GM12878 (cell line): Measurements from ENCODE around the gene CYP3A7. TPM values are rescaled to one million over a fixed set of nuclear protein-coding genes. Genes with fewer than 3 reads are reported as not detected.

Experiments
- ATAC-seq: fragments of 200-7000 bp; cut with Tn5 transposase; 3 replicates; pipeline ENCODE4 v1.9.1; 2020; ENCODE audit warnings: mild to moderate bottlenecking, moderate library complexity
- BruUV-seq: library from RNA; stranded (reverse); fragments of 400-500 nt; replicated peaks from 2 replicates; lab custom pipeline; 2021; lab: Mats Ljungman, UMichigan
- CTCF ChIA-PET: fragments of 300-600 bp; sonication (Branson Sonifier 250); formaldehyde crosslinking; extraction: SDS; loops from one replicate; lab custom pipeline; 2021; ENCODE audit warnings: inconsistent platforms; lab: Yijun Ruan, JAX
- POLR2A ChIA-PET: fragments of 350-600 bp; formaldehyde crosslinking; extraction: SDS; loops from one replicate; lab custom pipeline; 2021; ENCODE audit warnings: inconsistent platforms; lab: Charles Lee
- RAD21 ChIA-PET: fragments of 300-600 bp; sonication (Branson Sonifier 250); formaldehyde crosslinking; loops from one replicate; lab custom pipeline; 2023; ENCODE audit warnings: antibody characterized with exemption; ENCODE audit not compliant: unreplicated experiment; lab: Charles Lee
- SMC1A ChIA-PET: fragments of 300-600 bp; sonication (Branson Sonifier 250); formaldehyde crosslinking; loops from one replicate; lab custom pipeline; 2023; ENCODE audit not compliant: unreplicated experiment, uncharacterized antibody; lab: Charles Lee
- DNase-seq: peaks from one replicate; pipeline ENCODE4 v3.0.0-alpha.2; 2011; ENCODE audit warnings: low read depth, low spot score
- FAIRE-seq: peaks from 3 replicates; lab custom pipeline; 2011; peaks lifted over from hg19 to GRCh38; lab: Jason Lieb, UNC
- H2AFZ ChIP-seq: 2 replicates; pipeline ENCODE4 v1.6.0; 2011; ENCODE audit warnings: low read depth, low read length, control low read depth; ENCODE audit not compliant: control insufficient read depth
- H3K27ac ChIP-seq: 2 replicates; pipeline ENCODE4 v1.5.1; 2011; ENCODE audit warnings: control low read depth; ENCODE audit not compliant: control insufficient read depth, insufficient read depth
- H3K27me3 ChIP-seq, 2 experiments: replicated peaks in 1 of 2; 2 replicates each; pipeline versions ENCODE4 v1.6.0 to v1.6.1; 2011; ENCODE audit warnings: low read length in 1 of 2; ENCODE audit not compliant: control insufficient read depth in 2 of 2, insufficient read depth in 2 of 2
- H3K36me3 ChIP-seq, 2 experiments: 2 replicates each; pipeline ENCODE4 v1.5.1; 2011; ENCODE audit warnings: low read length in 1 of 2; ENCODE audit not compliant: control insufficient read depth in 2 of 2, insufficient read depth in 2 of 2
- H3K4me1 ChIP-seq: 2 replicates; pipeline ENCODE4 v1.6.1; 2011; ENCODE audit warnings: mild to moderate bottlenecking, low read length, moderate library complexity, mixed read lengths; ENCODE audit not compliant: control insufficient read depth, insufficient read depth
- H3K4me2 ChIP-seq: 2 replicates; pipeline ENCODE4 v1.6.0; 2011; ENCODE audit warnings: control low read depth; ENCODE audit not compliant: control insufficient read depth, insufficient read depth
- H3K4me3 ChIP-seq: fragments of 200-600 bp; sonication (generic); 2 replicates; pipeline ENCODE4 v1.5.1; 2016
- H3K79me2 ChIP-seq: 2 replicates; pipeline ENCODE4 v1.6.0; 2011; ENCODE audit warnings: low read length; ENCODE audit not compliant: control insufficient read depth, insufficient read depth
- H3K9ac ChIP-seq: 2 replicates; pipeline ENCODE4 v1.8.0; 2011; ENCODE audit warnings: low read length, control low read depth, mixed read lengths; ENCODE audit not compliant: control insufficient read depth, insufficient read depth
- H3K9me3 ChIP-seq: replicated peaks from 3 replicates; pipeline ENCODE4 v1.5.1; 2011; ENCODE audit warnings: mild to moderate bottlenecking, low read length; ENCODE audit not compliant: control insufficient read depth, insufficient read depth
- H4K20me1 ChIP-seq: 2 replicates; pipeline ENCODE4 v1.6.0; 2011; ENCODE audit not compliant: control insufficient read depth, insufficient read depth
- CREB1 ChIP-seq: IDR thresholded peaks from 2 replicates; pipeline ENCODE4 v1.6.1; 2012; ENCODE audit warnings: low read depth, mild to moderate bottlenecking, inconsistent platforms
- E2F4 ChIP-seq: IDR thresholded peaks from 2 replicates; pipeline ENCODE4 v1.6.1; 2012; ENCODE audit warnings: low read depth, low read length, improper control_type of control experiment
- FOS ChIP-seq: IDR thresholded peaks from 3 replicates; pipeline ENCODE4 v1.6.1; 2011; ENCODE audit warnings: borderline replicate concordance; ENCODE audit not compliant: insufficient read length; ENCODE audit errors: extremely low read depth
- FOXM1 ChIP-seq: IDR thresholded peaks from 2 replicates; pipeline ENCODE4 v1.6.1; 2012; ENCODE audit warnings: low read depth, mild to moderate bottlenecking, inconsistent platforms, low read length, moderate library complexity
- HDAC2 ChIP-seq: fragments of 200-600 bp; sonication (generic); IDR thresholded peaks from 2 replicates; pipeline ENCODE4 v1.6.1; 2017
- IRF4 ChIP-seq: IDR thresholded peaks from 2 replicates; pipeline ENCODE4 v1.6.1; 2011; ENCODE audit warnings: low read depth, low read length
- MXI1 ChIP-seq: fragments of 150-350 bp; IDR thresholded peaks from 2 replicates; pipeline ENCODE4 v1.6.1; 2011; ENCODE audit warnings: low read depth, mild to moderate bottlenecking, inconsistent platforms, low read length, improper control_type of control experiment
- NFYB ChIP-seq: IDR thresholded peaks from 2 replicates; pipeline ENCODE4 v1.6.1; 2011; ENCODE audit warnings: low read depth, mild to moderate bottlenecking, low read length, improper control_type of control experiment, moderate library complexity; ENCODE audit not compliant: insufficient read depth
- POLR2AphosphoS2 ChIP-seq: IDR thresholded peaks from 2 replicates; pipeline ENCODE4 v1.6.1; 2011; ENCODE audit warnings: low read depth, mild to moderate bottlenecking, low read length, improper control_type of control experiment, moderate library complexity
- RAD51 ChIP-seq: fragments of 450-650 bp; IDR thresholded peaks from 2 replicates; pipeline ENCODE4 v1.6.1; 2016; ENCODE audit warnings: moderate library complexity, mild to moderate bottlenecking, inconsistent platforms
- ZBED1 ChIP-seq: IDR thresholded peaks from 2 replicates; pipeline ENCODE4 v1.6.1; 2016; ENCODE audit warnings: borderline replicate concordance
- ZNF622 ChIP-seq: fragments of 450-650 bp; IDR thresholded peaks from 2 replicates; pipeline ENCODE4 v1.6.1; 2017; ENCODE audit warnings: mild to moderate bottlenecking, inconsistent platforms
- ZZZ3 ChIP-seq: IDR thresholded peaks from 2 replicates; pipeline ENCODE4 v1.6.1; 2011; ENCODE audit warnings: low read depth; ENCODE audit not compliant: control insufficient read depth, insufficient read length
- WGBS: methylation state at CpG from one replicate; pipeline ENCODE4 v1.1.6; 2016; ENCODE audit warnings: low lambda C conversion rate; ENCODE audit not compliant: insufficient replicate concordance, insufficient coverage; ENCODE audit errors: missing lambda C conversion rate; 5-methylcytosine and 5-hydroxymethylcytosine counted together
- in situ Hi-C: fragments of 300-500 bp; cut with MboI; formaldehyde crosslinking; loops from 9 replicates; pipeline ENCODE4 v1.14.3; 2018; ENCODE audit warnings: mixed read lengths
- intact Hi-C: fragments of 100-400 bp; cut with micrococcal nuclease; formaldehyde crosslinking; loops from one replicate; pipeline ENCODE4 v1.14.2; 2022; ENCODE audit not compliant: unreplicated experiment
- polyA plus RNA-seq, 11 experiments: library from polyadenylated mRNA; depleted of rRNA in 4 of 11; unstranded in 6 of 11; stranded (reverse) in 5 of 11; fragments of >200 nt; fragmentation: Nextera tagmentation in 4 of 11; fragmentation: Illumina TruSeq in 1 of 11; extraction: Ambion mirVana in 4 of 11; extraction: Trizol in 1 of 11; gene quantifications; 1 replicate in 1 of 11; 2 replicates in 10 of 11; pipeline versions ENCODE4 v1.2.1 to v1.2.3, GENCODE V29; 2011 to 2016; ENCODE audit warnings: inconsistent platforms in 2 of 11, missing spikeins in 2 of 11, low read depth in 1 of 11
- total RNA-seq, 4 experiments: library from RNA; depleted of rRNA in 3 of 4; stranded (reverse); fragments of >200 nt in 3 of 4; fragmentation: Illumina TruSeq in 1 of 4; extraction: Trizol in 1 of 4; gene quantifications; 2 replicates each; pipeline versions ENCODE4 v1.2.1 to v1.2.3, GENCODE V29; 2013 to 2021

Gene CYP3A7
- total and polyA plus RNA-seq, 10 of the 15 experiments (the other 5 are each of a cell fraction or from before 2014, with no cell fraction given): 0.05 to 0.11 (median 0.06) TPM; not detected in 7

- no peak for TF ChIP-seq E2F4
Observed at GRCh38 chr7:99742737-99743394, 7.9 kb upstream of the CYP3A7 start (continued).

GRCh38 chr7:99741441-99741795 lies 6.4 kb upstream of the CYP3A7 start:
- in situ Hi-C loops: no loop called here
- intact Hi-C loops: no loop called here
- CTCF ChIA-PET: interaction anchor here (1.2 kb wide), 1 partner anchor 238 kb away, joined by 3 read pairs; no protein-coding TSS in a partner anchor

More at GRCh38 chr7:99741441-99741795, 6.4 kb upstream of the CYP3A7 start:
- Histone ChIP-seq H3K36me3 (no peaks in the 10 kb centered on the region), H3K9ac (no peak overlapping the region), H3K4me2 (no peak overlapping the region), H3K4me3 (no peak overlapping the region), H3K9me3 (no peaks in the 10 kb centered on the region; the same call in 2 of the 3 replicates), H3K4me1 (no peaks in the 10 kb centered on the region), H3K27me3 (no peaks in the 10 kb centered on the region), H4K20me1 (no peaks in the 10 kb centered on the region), H3K79me2 (no peaks in the 10 kb centered on the region), H3K27ac (no peak overlapping the region), H2AFZ (no peak overlapping the region)
- ChIA-PET POLR2A (no interaction called here), SMC1A (no interaction called here), RAD21 (no interaction called here)
- 49% methylated on average over 2 of the region's 2 CpGs for WGBS
- ATAC-seq (no peak), FAIRE-seq (no peak), DNase-seq (no peak)
- BruUV-seq: no TSS peak
- TF ChIP-seq NFYB (no peak), FOS (no peak), HDAC2 (no peak), CREB1 (no peak), ZZZ3 (no peak), IRF4 (no peak), ZBED1 (no peak), POLR2AphosphoS2 (no peak), RAD51 (no peak), ZNF622 (no peak), FOXM1 (no peak), MXI1 (no peak)
